Measurements from ENCODE around the gene TREM2.
A peak's percentile ranks its signal among the peaks of the same experiment; 100 is the strongest.

Gene TREM2

GRCh38 chr6:41193171-41193734 is 30.3 kb upstream of the TREM2 start:
- H3K9me3 ChIP-seq (replicated peaks in 1 of 2; ENCODE audit: control insufficient read depth in 2 of 2, insufficient read depth in 1 of 2, low read depth in 1 of 2, low read length in 2 of 2), result peaks cover 6 to 13% of the 10 kb centered on the region in 2 donors
- no peak overlapping the region for H2AFZ ChIP-seq (ENCODE audit: low read length)
- H3K36me3 ChIP-seq (replicated peaks in 1 of 2; ENCODE audit: control insufficient read depth in 2 of 2, insufficient read depth in 2 of 2, low read length in 2 of 2), result no peaks in the 10 kb centered on the region
- no peak overlapping the region for H3K9ac ChIP-seq (ENCODE audit: low read depth, low read length, poor library complexity)
- H4K8ac ChIP-seq (ENCODE audit: low read depth, low read length), result no peak overlapping the region
- no peak overlapping the region for H3K4me2 ChIP-seq (ENCODE audit: insufficient read depth, low read length, poor library complexity, severe bottlenecking)
- no peak overlapping the region for H2BK5ac ChIP-seq (ENCODE audit: low read length)
- H2BK12ac ChIP-seq (ENCODE audit: low read length), result no peak overlapping the region
- no peak overlapping the region for H3K14ac ChIP-seq (ENCODE audit: low read length)
- peak overlapping the region; percentile 54 for H3K18ac ChIP-seq (ENCODE audit: low read length)
- no peak overlapping the region for H2BK120ac ChIP-seq (ENCODE audit: low read depth, low read length)
- no peak overlapping the region for H4K91ac ChIP-seq (ENCODE audit: low read depth, low read length, poor library complexity)
- DNase-seq (ENCODE audit: low spot score), result no peak
- H3K4ac ChIP-seq (ENCODE audit: low read length), result no peak overlapping the region
- no peak overlapping the region for H3K4me3 ChIP-seq (ENCODE audit: low read length in 2 of 2)
- no CpG with 5 or more reads among the region's 5 CpGs for WGBS, 2 donors (ENCODE audit: extremely low coverage in 2 of 2, insufficient read length in 2 of 2, insufficient replicate concordance in 1 of 2)
- no peak overlapping the region for H3K23ac ChIP-seq (ENCODE audit: low read depth, low read length, poor library complexity)
- H3K4me1 ChIP-seq (ENCODE audit: control insufficient read depth in 2 of 2, insufficient read depth in 1 of 2, low read depth in 1 of 2, low read length in 2 of 2), result peaks cover 0 to 2% of the 10 kb centered on the region in 2 donors
- H3K27ac ChIP-seq (replicated peaks; ENCODE audit: low read length), result no peak overlapping the region
- no peak overlapping the region for H2AK5ac ChIP-seq (ENCODE audit: low read depth, low read length)
- H2BK15ac ChIP-seq (ENCODE audit: low read length), result no peak overlapping the region
- H3K79me1 ChIP-seq (ENCODE audit: low read depth, low read length), result no peaks in the 10 kb centered on the region
- peaks cover 0 to 4% (median 0%) of the 10 kb centered on the region in 3 experiments for H3K27me3 ChIP-seq (ENCODE audit: control insufficient read depth in 3 of 3, insufficient read depth in 3 of 3, low read depth in 1 of 3, low read length in 3 of 3)

GRCh38 chr6:41191569-41191968 is 28.7 kb upstream of the TREM2 start:
- Histone ChIP-seq H3K9me3 (replicated peaks in 1 of 2; ENCODE audit: control insufficient read depth in 2 of 2, insufficient read depth in 1 of 2, low read depth in 1 of 2, low read length in 2 of 2) (peaks cover 6 to 13% of the 10 kb centered on the region in 2 donors), H2BK120ac (ENCODE audit: low read depth, low read length) (no peak overlapping the region), H3K4ac (ENCODE audit: low read length) (peak overlapping the region; percentile 55), H2BK12ac (ENCODE audit: low read length) (no peak overlapping the region), H3K9ac (ENCODE audit: low read depth, low read length, poor library complexity) (no peak overlapping the region), H3K18ac (ENCODE audit: low read length) (peak overlapping the region; percentile 51), H4K91ac (ENCODE audit: low read depth, low read length, poor library complexity) (no peak overlapping the region), H3K4me2 (ENCODE audit: insufficient read depth, low read length, poor library complexity, severe bottlenecking) (no peak overlapping the region), H3K14ac (ENCODE audit: low read length) (no peak overlapping the region), H3K27ac (replicated peaks; ENCODE audit: low read length) (no peak overlapping the region), H3K4me1 (ENCODE audit: control insufficient read depth in 2 of 2, insufficient read depth in 1 of 2, low read depth in 1 of 2, low read length in 2 of 2) (peaks cover 0 to 2% of the 10 kb centered on the region in 2 donors), H2AFZ (ENCODE audit: low read length) (no peak overlapping the region), H3K27me3 (ENCODE audit: control insufficient read depth in 3 of 3, insufficient read depth in 3 of 3, low read depth in 1 of 3, low read length in 3 of 3) (peaks cover 0 to 4% (median 0%) of the 10 kb centered on the region in 3 experiments), H2BK15ac (ENCODE audit: low read length) (no peak overlapping the region), H3K36me3 (replicated peaks in 1 of 2; ENCODE audit: control insufficient read depth in 2 of 2, insufficient read depth in 2 of 2, low read length in 2 of 2) (no peaks in the 10 kb centered on the region), H3K79me1 (ENCODE audit: low read depth, low read length) (no peaks in the 10 kb centered on the region), H3K23ac (ENCODE audit: low read depth, low read length, poor library complexity) (no peak overlapping the region), H4K8ac (ENCODE audit: low read depth, low read length) (no peak overlapping the region), H3K4me3 (ENCODE audit: low read length in 2 of 2) (no peak overlapping the region), H2BK5ac (ENCODE audit: low read length) (no peak overlapping the region), H2AK5ac (ENCODE audit: low read depth, low read length) (no peak overlapping the region)
- no peak for DNase-seq (ENCODE audit: low spot score)
- WGBS, 2 donors (ENCODE audit: extremely low coverage in 2 of 2, insufficient read length in 2 of 2, insufficient replicate concordance in 1 of 2), result no CpG with 5 or more reads among the region's 6 CpGs

GRCh38 chr6:41190791-41191190 is 27.9 kb upstream of the TREM2 start:
- no peak overlapping the region for H2BK12ac ChIP-seq (ENCODE audit: low read length)

GRCh38 chr6:41189967-41190366 is 27.1 kb upstream of the TREM2 start:
- Histone ChIP-seq H2AFZ (ENCODE audit: low read length) (no peak overlapping the region), H3K18ac (ENCODE audit: low read length) (no peak overlapping the region), H3K4me3 (ENCODE audit: low read length in 2 of 2) (no peak overlapping the region), H2BK120ac (ENCODE audit: low read depth, low read length) (no peak overlapping the region), H3K4me1 (ENCODE audit: control insufficient read depth in 2 of 2, insufficient read depth in 1 of 2, low read depth in 1 of 2, low read length in 2 of 2) (peaks cover 0 to 2% of the 10 kb centered on the region in 2 donors), H3K14ac (ENCODE audit: low read length) (no peak overlapping the region), H3K9ac (ENCODE audit: low read depth, low read length, poor library complexity) (no peak overlapping the region), H2BK15ac (ENCODE audit: low read length) (no peak overlapping the region), H3K4ac (ENCODE audit: low read length) (no peak overlapping the region), H2BK5ac (ENCODE audit: low read length) (no peak overlapping the region), H3K4me2 (ENCODE audit: insufficient read depth, low read length, poor library complexity, severe bottlenecking) (no peak overlapping the region), H3K36me3 (replicated peaks in 1 of 2; ENCODE audit: control insufficient read depth in 2 of 2, insufficient read depth in 2 of 2, low read length in 2 of 2) (no peaks in the 10 kb centered on the region), H4K8ac (ENCODE audit: low read depth, low read length) (no peak overlapping the region), H2AK5ac (ENCODE audit: low read depth, low read length) (no peak overlapping the region), H3K79me1 (ENCODE audit: low read depth, low read length) (no peaks in the 10 kb centered on the region), H3K23ac (ENCODE audit: low read depth, low read length, poor library complexity) (no peak overlapping the region), H3K9me3 (replicated peaks in 1 of 2; ENCODE audit: control insufficient read depth in 2 of 2, insufficient read depth in 1 of 2, low read depth in 1 of 2, low read length in 2 of 2) (peaks cover 6 to 13% of the 10 kb centered on the region in 2 donors), H3K27me3 (ENCODE audit: control insufficient read depth in 3 of 3, insufficient read depth in 3 of 3, low read depth in 1 of 3, low read length in 3 of 3) (peaks cover 0 to 11% (median 0%) of the 10 kb centered on the region in 3 experiments), H3K27ac (replicated peaks; ENCODE audit: low read length) (no peak overlapping the region), H4K91ac (ENCODE audit: low read depth, low read length, poor library complexity) (no peak overlapping the region), H2BK12ac (ENCODE audit: low read length) (no peak overlapping the region)
- no peak for DNase-seq (ENCODE audit: low spot score)
- no CpG with 5 or more reads among the region's 2 CpGs for WGBS, 2 donors (ENCODE audit: extremely low coverage in 2 of 2, insufficient read length in 2 of 2, insufficient replicate concordance in 1 of 2)

More at GRCh38 chr6:41190791-41191190, 27.9 kb upstream of the TREM2 start:
- no peak overlapping the region for H4K8ac ChIP-seq (ENCODE audit: low read depth, low read length)
- peaks cover 0 to 9% (median 0%) of the 10 kb centered on the region in 3 experiments for H3K27me3 ChIP-seq (ENCODE audit: control insufficient read depth in 3 of 3, insufficient read depth in 3 of 3, low read depth in 1 of 3, low read length in 3 of 3)
- H3K14ac ChIP-seq (ENCODE audit: low read length), result no peak overlapping the region
- no peak overlapping the region for H3K18ac ChIP-seq (ENCODE audit: low read length)
- no CpG with 5 or more reads among the region's 3 CpGs for WGBS, 2 donors (ENCODE audit: extremely low coverage in 2 of 2, insufficient read length in 2 of 2, insufficient replicate concordance in 1 of 2)
- H2BK15ac ChIP-seq (ENCODE audit: low read length), result no peak overlapping the region
- no peak overlapping the region for H4K91ac ChIP-seq (ENCODE audit: low read depth, low read length, poor library complexity)
- no peaks in the 10 kb centered on the region for H3K36me3 ChIP-seq (replicated peaks in 1 of 2; ENCODE audit: control insufficient read depth in 2 of 2, insufficient read depth in 2 of 2, low read length in 2 of 2)
- no peak overlapping the region for H3K9ac ChIP-seq (ENCODE audit: low read depth, low read length, poor library complexity)
- no peak overlapping the region for H2AFZ ChIP-seq (ENCODE audit: low read length)
- H3K4me1 ChIP-seq (ENCODE audit: control insufficient read depth in 2 of 2, insufficient read depth in 1 of 2, low read depth in 1 of 2, low read length in 2 of 2), result peaks cover 0 to 2% of the 10 kb centered on the region in 2 donors
- no peak overlapping the region for H2AK5ac ChIP-seq (ENCODE audit: low read depth, low read length)
- H3K4me2 ChIP-seq (ENCODE audit: insufficient read depth, low read length, poor library complexity, severe bottlenecking), result no peak overlapping the region
- peaks cover 6 to 13% of the 10 kb centered on the region in 2 donors for H3K9me3 ChIP-seq (replicated peaks in 1 of 2; ENCODE audit: control insufficient read depth in 2 of 2, insufficient read depth in 1 of 2, low read depth in 1 of 2, low read length in 2 of 2)
- DNase-seq (ENCODE audit: low spot score), result no peak
- no peaks in the 10 kb centered on the region for H3K79me1 ChIP-seq (ENCODE audit: low read depth, low read length)
- H3K23ac ChIP-seq (ENCODE audit: low read depth, low read length, poor library complexity), result no peak overlapping the region
- no peak overlapping the region for H2BK5ac ChIP-seq (ENCODE audit: low read length)
- no peak overlapping the region for H2BK120ac ChIP-seq (ENCODE audit: low read depth, low read length)
- H3K4ac ChIP-seq (ENCODE audit: low read length), result no peak overlapping the region
- H3K27ac ChIP-seq (replicated peaks; ENCODE audit: low read length), result no peak overlapping the region
- H3K4me3 ChIP-seq (ENCODE audit: low read length in 2 of 2), result no peak overlapping the region

Measured in neuronal stem cell (in vitro differentiated cells).